ENCODE data around the gene KRTAP12-1. TPM values are rescaled to one million over a fixed set of nuclear protein-coding genes. Genes with fewer than 3 reads are reported as not detected.

KRTAP12-1 gene, protein sequence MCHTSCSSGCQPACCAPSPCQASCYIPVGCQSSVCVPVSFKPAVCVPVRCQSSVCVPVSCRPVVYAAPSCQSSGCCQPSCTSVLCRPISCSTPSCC
- total RNA-seq (not detected), polyA plus RNA-seq (not detected)
- long read RNA-seq, donor 1 = 0 reads
- long read RNA-seq, donor 2 = 0 reads
- long read RNA-seq, donor 3 = 0 reads
- long read RNA-seq, donor 4 = 0 reads
- long read RNA-seq, donor 5 = 0 reads
- long read RNA-seq, donor 6 = 0 reads
- long read RNA-seq, donor 7 = 0 reads
- long read RNA-seq, donor 8 = 0 reads
- long read RNA-seq, donor 9 = 0 reads
- long read RNA-seq, donor 10 = 0 reads

DNA sequence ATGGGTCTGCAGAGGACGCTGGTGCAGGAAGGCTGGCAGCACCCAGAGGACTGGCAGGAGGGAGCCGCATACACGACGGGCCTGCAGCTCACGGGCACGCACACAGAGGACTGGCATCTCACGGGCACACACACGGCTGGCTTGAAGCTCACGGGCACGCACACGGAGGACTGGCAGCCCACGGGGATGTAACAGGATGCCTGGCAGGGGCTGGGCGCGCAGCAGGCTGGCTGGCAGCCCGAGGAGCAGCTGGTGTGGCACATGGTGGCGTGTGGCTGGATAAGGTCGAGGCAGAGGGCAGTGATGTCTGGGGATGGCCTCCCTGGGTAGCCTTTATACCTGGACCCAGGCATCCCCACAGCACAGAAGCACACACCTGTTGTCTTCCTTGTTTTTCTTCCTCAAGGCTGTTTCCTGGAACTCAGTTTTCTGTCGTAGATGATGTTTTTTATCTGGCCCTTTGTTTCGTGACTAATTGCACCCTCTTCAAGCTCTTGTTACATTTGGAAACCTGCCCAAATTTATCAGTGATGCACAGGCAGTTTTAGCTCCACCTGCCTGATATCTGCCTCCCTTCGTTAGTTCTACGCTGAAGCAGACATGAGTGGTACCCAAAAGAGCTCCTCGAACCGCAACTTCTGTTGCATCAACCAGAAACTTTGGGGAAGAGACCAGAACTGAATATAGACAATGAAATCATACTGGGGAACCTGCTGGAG is at the start of gene KRTAP12-1:
Gene KRTAP12-1, minus strand, starts transcription at position 303 of the 719 bp plus-strand sequence. Its CDS starts 40 bp downstream, at position 263.
- no peak for DNase-seq (ENCODE audit: low read depth in 6 of 9, low spot score in 9 of 9)
- no peak within 1 kb of the TSS for H3K4me3 ChIP-seq (ENCODE audit: low read length in 2 of 2)
- H3K27me3 ChIP-seq (ENCODE audit: control insufficient read depth in 2 of 2, insufficient read depth in 1 of 2, low read length in 1 of 2) = peaks cover 0 to 7% of the 10 kb centered on the region in 2 donors
- peaks cover 0 to 3% of the 10 kb centered on the region in 2 donors for H3K9me3 ChIP-seq (ENCODE audit: control insufficient read depth in 2 of 2, insufficient read depth in 1 of 2, low read length in 1 of 2)
- H3K4me1 ChIP-seq (ENCODE audit: control insufficient read depth in 2 of 2, insufficient read depth in 2 of 2, low read length in 2 of 2) = peaks cover 0 to 3% of the 10 kb centered on the region in 2 donors
- WGBS = 80% methylated on average over 23 of the region's 23 CpGs
- no peaks in the 10 kb centered on the region for H3K36me3 ChIP-seq (ENCODE audit: control insufficient read depth in 2 of 2, insufficient read depth in 2 of 2, low read length in 1 of 2)
- no peak within 1 kb of the TSS for H3K27ac ChIP-seq (ENCODE audit: low read depth in 1 of 2, low read length in 1 of 2)

DNA sequence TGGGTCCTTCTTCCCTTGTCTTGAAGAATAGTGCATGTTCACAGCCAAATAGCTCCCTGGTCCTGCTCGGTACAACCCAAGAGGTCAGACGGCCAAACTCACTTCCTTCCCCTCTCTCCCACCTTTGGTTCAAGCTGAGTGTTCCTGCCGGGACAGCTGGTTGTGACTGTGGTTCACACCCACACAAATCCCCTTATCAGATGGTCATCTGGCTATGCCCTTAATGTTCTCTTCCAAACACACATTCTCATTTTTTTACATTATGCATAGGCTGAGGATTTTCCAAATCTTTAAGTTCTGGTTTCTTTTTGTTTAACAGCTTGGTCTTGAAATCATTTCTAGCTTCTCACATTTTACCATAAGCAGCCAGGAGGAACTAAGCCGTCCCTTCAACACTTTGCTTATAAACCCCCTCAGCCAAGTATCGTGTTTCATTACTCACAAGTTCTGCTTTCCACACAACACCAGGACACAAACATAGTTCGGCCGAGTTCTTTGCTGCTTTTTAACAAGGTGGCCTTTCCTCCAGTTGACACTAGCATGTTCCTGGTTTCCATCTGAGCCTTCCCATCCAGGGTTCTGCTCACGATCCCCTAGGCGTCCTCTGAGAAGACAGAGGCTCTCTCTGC is 49.1 kb upstream of the KRTAP12-1 start:
- no peak overlapping the region for H3K4me3 ChIP-seq (ENCODE audit: low read length in 2 of 2)
- H3K27me3 ChIP-seq (ENCODE audit: control insufficient read depth in 2 of 2, insufficient read depth in 1 of 2, low read length in 1 of 2) = peaks cover 0 to 9% of the 10 kb centered on the region in 2 donors
- no peaks in the 10 kb centered on the region for H3K4me1 ChIP-seq (ENCODE audit: control insufficient read depth in 2 of 2, insufficient read depth in 2 of 2, low read length in 2 of 2)
- 74% methylated on average over 9 of the region's 9 CpGs for WGBS
- peaks cover 1 to 21% of the 10 kb centered on the region in 2 donors for H3K9me3 ChIP-seq (ENCODE audit: control insufficient read depth in 2 of 2, insufficient read depth in 1 of 2, low read length in 1 of 2)
- no peak overlapping the region for H3K27ac ChIP-seq (ENCODE audit: low read depth in 1 of 2, low read length in 1 of 2)
- no peak for DNase-seq (ENCODE audit: low read depth in 6 of 9, low spot score in 9 of 9)
- no peaks in the 10 kb centered on the region for H3K36me3 ChIP-seq (ENCODE audit: control insufficient read depth in 2 of 2, insufficient read depth in 2 of 2, low read length in 1 of 2)

DNA sequence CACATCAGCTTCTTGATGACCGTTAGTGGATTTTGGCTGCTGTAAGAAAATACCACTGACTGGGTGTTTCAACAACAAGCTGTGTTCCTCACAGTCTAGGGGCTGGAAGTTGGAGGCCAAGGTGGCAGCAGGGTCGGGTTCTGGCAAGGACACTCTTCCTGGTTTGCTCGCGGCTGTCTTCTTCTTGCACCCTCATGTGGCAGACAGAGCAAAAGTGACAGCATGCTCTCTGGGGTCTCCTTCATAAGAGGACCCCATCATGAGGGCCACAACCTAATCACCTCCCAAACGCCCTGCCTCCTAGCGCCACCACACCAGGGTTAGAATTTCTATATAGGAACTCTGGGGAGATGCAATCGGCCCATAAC is 48.0 kb upstream of the KRTAP12-1 start:
- no peaks in the 10 kb centered on the region for H3K36me3 ChIP-seq (ENCODE audit: control insufficient read depth in 2 of 2, insufficient read depth in 2 of 2, low read length in 1 of 2)
- no peak for DNase-seq (ENCODE audit: low read depth in 6 of 9, low spot score in 9 of 9)
- H3K9me3 ChIP-seq (ENCODE audit: control insufficient read depth in 2 of 2, insufficient read depth in 1 of 2, low read length in 1 of 2) = peaks cover 1 to 11% of the 10 kb centered on the region in 2 donors
- no peaks in the 10 kb centered on the region for H3K4me1 ChIP-seq (ENCODE audit: control insufficient read depth in 2 of 2, insufficient read depth in 2 of 2, low read length in 2 of 2)
- no peak overlapping the region for H3K4me3 ChIP-seq (ENCODE audit: low read length in 2 of 2)
- 93% methylated on average over 7 of the region's 7 CpGs for WGBS
- no peak overlapping the region for H3K27ac ChIP-seq (ENCODE audit: low read depth in 1 of 2, low read length in 1 of 2)
- peaks cover 0 to 14% of the 10 kb centered on the region in 2 donors for H3K27me3 ChIP-seq (ENCODE audit: control insufficient read depth in 2 of 2, insufficient read depth in 1 of 2, low read length in 1 of 2)

DNA sequence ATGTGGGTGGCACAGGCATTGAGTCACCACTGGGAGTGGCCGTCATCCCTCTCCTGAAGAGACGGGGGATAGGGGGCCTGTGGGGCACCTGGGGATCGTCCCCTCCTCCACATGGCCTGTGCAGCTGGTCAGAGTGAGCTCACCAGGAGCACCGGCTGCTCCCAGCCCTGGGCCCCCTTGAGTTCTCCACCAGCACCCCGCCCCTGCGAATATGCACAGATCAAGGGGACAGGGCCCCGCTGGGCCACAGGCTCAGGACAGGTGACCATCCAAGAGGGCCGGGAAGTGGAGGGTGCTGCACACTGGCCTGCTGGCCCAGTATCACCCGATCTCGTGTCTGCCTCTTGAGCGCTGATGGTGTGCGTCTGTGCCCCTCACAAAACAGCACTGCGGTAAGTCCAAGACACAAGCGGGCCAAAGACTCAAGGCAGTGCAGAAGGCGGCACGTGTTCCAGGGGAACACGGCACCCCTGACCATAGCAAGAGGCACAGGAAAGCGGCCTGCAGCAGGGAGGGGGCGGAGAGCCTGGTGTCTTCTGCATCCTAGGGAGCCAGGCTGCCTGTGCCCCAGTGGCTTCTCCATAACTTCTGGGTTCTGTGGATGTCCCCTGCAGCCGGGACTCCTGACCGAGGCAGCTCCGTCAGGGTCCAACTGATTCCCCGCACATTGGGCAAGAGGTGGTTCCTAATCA is 47.5 kb upstream of the KRTAP12-1 start:
- H3K4me1 ChIP-seq (ENCODE audit: control insufficient read depth in 2 of 2, insufficient read depth in 2 of 2, low read length in 2 of 2) = no peaks in the 10 kb centered on the region
- no peak for DNase-seq (ENCODE audit: low read depth in 6 of 9, low spot score in 9 of 9)
- 95% methylated on average over 23 of the region's 23 CpGs for WGBS

DNA sequence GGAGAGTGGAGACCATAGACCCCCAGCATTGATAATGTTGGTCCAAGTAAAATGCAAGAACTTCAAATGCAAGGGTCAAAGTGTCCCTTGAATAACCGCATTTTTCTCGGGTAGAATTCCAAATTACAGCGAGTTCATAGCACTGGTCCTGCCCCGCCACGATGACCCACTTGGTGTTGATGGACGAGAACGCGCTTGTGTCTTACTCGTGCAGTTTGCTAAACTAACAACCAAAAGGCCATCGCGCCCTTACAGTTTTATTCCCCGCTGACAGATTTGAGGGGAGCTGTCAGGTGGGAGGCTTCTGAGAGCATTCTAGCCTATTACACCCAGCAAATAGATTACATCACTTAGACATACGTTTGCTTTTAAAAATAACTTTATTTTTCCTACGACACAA is 46.8 kb upstream of the KRTAP12-1 start:
- no peak for DNase-seq (ENCODE audit: low read depth in 6 of 9, low spot score in 9 of 9)
- peaks cover 6 to 24% of the 10 kb centered on the region in 2 donors for H3K27me3 ChIP-seq (ENCODE audit: control insufficient read depth in 2 of 2, insufficient read depth in 1 of 2, low read length in 1 of 2)
- WGBS = 90% methylated on average over 14 of the region's 14 CpGs
- H3K9me3 ChIP-seq (ENCODE audit: control insufficient read depth in 2 of 2, insufficient read depth in 1 of 2, low read length in 1 of 2) = peaks cover 0 to 2% of the 10 kb centered on the region in 2 donors
- H3K36me3 ChIP-seq (ENCODE audit: control insufficient read depth in 2 of 2, insufficient read depth in 2 of 2, low read length in 1 of 2) = no peaks in the 10 kb centered on the region
- H3K4me3 ChIP-seq (ENCODE audit: low read length in 2 of 2) = no peak overlapping the region
- no peaks in the 10 kb centered on the region for H3K4me1 ChIP-seq (ENCODE audit: control insufficient read depth in 2 of 2, insufficient read depth in 2 of 2, low read length in 2 of 2)
- no peak overlapping the region for H3K27ac ChIP-seq (ENCODE audit: low read depth in 1 of 2, low read length in 1 of 2)

More for the DNA sequence above, 47.5 kb upstream of the KRTAP12-1 start:
- H3K36me3 ChIP-seq (ENCODE audit: control insufficient read depth in 2 of 2, insufficient read depth in 2 of 2, low read length in 1 of 2) = no peaks in the 10 kb centered on the region
- peaks cover 0 to 17% of the 10 kb centered on the region in 2 donors for H3K27me3 ChIP-seq (ENCODE audit: control insufficient read depth in 2 of 2, insufficient read depth in 1 of 2, low read length in 1 of 2)
- peaks cover 0 to 8% of the 10 kb centered on the region in 2 donors for H3K9me3 ChIP-seq (ENCODE audit: control insufficient read depth in 2 of 2, insufficient read depth in 1 of 2, low read length in 1 of 2)
- H3K4me3 ChIP-seq (ENCODE audit: low read length in 2 of 2) = no peak overlapping the region
- H3K27ac ChIP-seq (ENCODE audit: low read depth in 1 of 2, low read length in 1 of 2) = no peak overlapping the region

DNA sequence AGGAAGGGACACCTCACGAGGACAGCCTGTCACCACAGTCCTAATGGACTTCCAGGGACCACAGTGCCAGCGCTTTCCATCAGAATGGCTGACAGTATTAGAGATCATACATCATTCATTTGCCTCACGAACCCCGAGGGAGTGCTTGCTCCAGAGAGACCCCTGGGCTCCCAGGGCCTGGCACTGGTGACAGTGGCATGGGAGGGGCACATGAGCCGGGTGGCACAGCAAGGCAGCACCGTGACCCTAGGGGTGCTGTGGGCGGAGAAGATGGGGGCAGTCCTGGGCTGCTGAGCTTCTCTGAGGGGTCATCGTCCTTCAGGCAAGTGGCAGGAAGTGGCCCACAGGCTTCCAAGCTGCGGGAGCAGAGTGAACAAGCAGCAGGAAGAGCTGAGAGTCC is 45.8 kb upstream of the KRTAP12-1 start:
- DNase-seq (ENCODE audit: low read depth in 6 of 9, low spot score in 9 of 9) = no peak
- 76% methylated on average over 9 of the region's 9 CpGs for WGBS
- no peak overlapping the region for H3K27ac ChIP-seq (ENCODE audit: low read depth in 1 of 2, low read length in 1 of 2)
- no peaks in the 10 kb centered on the region for H3K4me1 ChIP-seq (ENCODE audit: control insufficient read depth in 2 of 2, insufficient read depth in 2 of 2, low read length in 2 of 2)
- no peaks in the 10 kb centered on the region for H3K36me3 ChIP-seq (ENCODE audit: control insufficient read depth in 2 of 2, insufficient read depth in 2 of 2, low read length in 1 of 2)
- peaks cover 14 to 34% of the 10 kb centered on the region in 2 donors for H3K27me3 ChIP-seq (ENCODE audit: control insufficient read depth in 2 of 2, insufficient read depth in 1 of 2, low read length in 1 of 2)
- H3K9me3 ChIP-seq (ENCODE audit: control insufficient read depth in 2 of 2, insufficient read depth in 1 of 2, low read length in 1 of 2) = no peaks in the 10 kb centered on the region
- H3K4me3 ChIP-seq (ENCODE audit: low read length in 2 of 2) = no peak overlapping the region

DNA sequence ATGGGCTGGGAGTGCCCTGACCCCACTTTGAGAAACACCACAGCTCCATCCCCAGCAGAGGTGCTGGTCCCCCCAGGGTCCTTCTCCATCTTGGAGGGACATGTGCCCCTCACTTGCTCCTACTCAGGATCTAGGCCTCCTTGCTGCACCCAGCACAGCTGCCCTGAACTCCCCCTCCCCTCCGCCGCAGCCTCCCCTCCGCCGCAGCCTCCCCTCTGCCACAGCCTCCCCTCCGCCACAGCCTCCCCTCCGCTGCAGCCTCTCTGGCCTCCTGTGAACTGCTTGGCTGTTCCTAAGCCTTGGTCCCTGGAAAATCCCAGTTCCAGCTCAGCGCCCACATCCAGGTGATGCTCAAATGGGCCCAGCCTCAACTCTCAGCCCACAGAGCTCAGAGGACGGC is 45.4 kb upstream of the KRTAP12-1 start:
- H3K9me3 ChIP-seq (ENCODE audit: control insufficient read depth in 2 of 2, insufficient read depth in 1 of 2, low read length in 1 of 2) = no peaks in the 10 kb centered on the region
- H3K4me1 ChIP-seq (ENCODE audit: control insufficient read depth in 2 of 2, insufficient read depth in 2 of 2, low read length in 2 of 2) = no peaks in the 10 kb centered on the region
- DNase-seq (ENCODE audit: low read depth in 6 of 9, low spot score in 9 of 9) = no peak
- H3K4me3 ChIP-seq (ENCODE audit: low read length in 2 of 2) = no peak overlapping the region
- H3K27ac ChIP-seq (ENCODE audit: low read depth in 1 of 2, low read length in 1 of 2) = no peak overlapping the region
- 96% methylated on average over 8 of the region's 8 CpGs for WGBS
- no peaks in the 10 kb centered on the region for H3K36me3 ChIP-seq (ENCODE audit: control insufficient read depth in 2 of 2, insufficient read depth in 2 of 2, low read length in 1 of 2)
- H3K27me3 ChIP-seq (ENCODE audit: control insufficient read depth in 2 of 2, insufficient read depth in 1 of 2, low read length in 1 of 2) = peaks cover 17 to 38% of the 10 kb centered on the region in 2 donors

DNA sequence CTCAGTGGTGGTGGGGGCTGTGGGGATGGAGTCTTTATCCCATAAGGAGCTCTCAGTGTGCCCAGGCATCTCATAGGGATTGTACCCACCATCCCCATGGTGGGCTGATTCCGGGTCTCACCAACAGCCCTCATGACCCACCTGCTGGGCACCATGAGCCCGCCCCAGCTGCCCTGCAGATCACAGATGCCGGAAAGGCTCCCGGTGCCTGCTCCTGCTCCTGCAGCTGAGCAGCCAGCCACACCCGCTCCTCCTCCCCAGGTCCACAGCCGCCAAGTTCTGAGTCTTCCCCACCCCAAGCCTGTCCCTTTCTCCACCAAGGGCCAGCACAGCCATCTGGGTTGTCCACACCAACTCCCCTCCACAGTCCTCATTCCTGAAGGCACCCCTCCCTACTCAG is 44.9 kb upstream of the KRTAP12-1 start:
- WGBS = 88% methylated on average over 6 of the region's 6 CpGs
- no peak for DNase-seq (ENCODE audit: low read depth in 6 of 9, low spot score in 9 of 9)
- Histone ChIP-seq H3K27ac (ENCODE audit: low read depth in 1 of 2, low read length in 1 of 2) (no peak overlapping the region), H3K4me1 (ENCODE audit: control insufficient read depth in 2 of 2, insufficient read depth in 2 of 2, low read length in 2 of 2) (no peaks in the 10 kb centered on the region), H3K9me3 (ENCODE audit: control insufficient read depth in 2 of 2, insufficient read depth in 1 of 2, low read length in 1 of 2) (no peaks in the 10 kb centered on the region), H3K4me3 (ENCODE audit: low read length in 2 of 2) (no peak overlapping the region), H3K36me3 (ENCODE audit: control insufficient read depth in 2 of 2, insufficient read depth in 2 of 2, low read length in 1 of 2) (no peaks in the 10 kb centered on the region), H3K27me3 (ENCODE audit: control insufficient read depth in 2 of 2, insufficient read depth in 1 of 2, low read length in 1 of 2) (peaks cover 17 to 40% of the 10 kb centered on the region in 2 donors)
